ENCODE results near the gene PHLDB2. TPM values are rescaled to one million over a fixed set of nuclear protein-coding genes. Genes with fewer than 3 reads are reported as not detected.

Gene PHLDB2
- total and polyA plus RNA-seq, 2 of the 13 experiments (the other 11 are each of a cell fraction or from before 2014, with no cell fraction given): 8.4 to 23.6 TPM

DNA sequence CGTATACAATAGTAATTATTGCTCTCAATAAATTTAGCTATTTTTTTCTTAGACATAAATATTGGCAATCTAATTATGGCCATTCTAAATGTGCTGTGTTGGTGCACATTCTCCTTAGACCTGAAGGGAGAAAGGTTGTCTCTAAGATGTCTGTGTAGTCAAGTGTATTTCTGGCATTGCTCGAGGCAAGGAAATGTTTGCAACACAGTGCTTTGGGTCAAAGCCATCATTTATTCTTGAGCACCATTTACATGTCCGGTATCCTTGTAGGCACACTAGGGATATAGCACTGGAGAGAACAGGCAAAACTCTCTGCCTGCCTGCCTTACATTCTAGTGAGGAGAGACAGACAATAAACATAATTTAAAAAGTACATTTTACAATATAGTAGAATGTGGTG is 2.6 kb upstream of the PHLDB2 start (continued):
- TF ChIP-seq, protein P1, sequence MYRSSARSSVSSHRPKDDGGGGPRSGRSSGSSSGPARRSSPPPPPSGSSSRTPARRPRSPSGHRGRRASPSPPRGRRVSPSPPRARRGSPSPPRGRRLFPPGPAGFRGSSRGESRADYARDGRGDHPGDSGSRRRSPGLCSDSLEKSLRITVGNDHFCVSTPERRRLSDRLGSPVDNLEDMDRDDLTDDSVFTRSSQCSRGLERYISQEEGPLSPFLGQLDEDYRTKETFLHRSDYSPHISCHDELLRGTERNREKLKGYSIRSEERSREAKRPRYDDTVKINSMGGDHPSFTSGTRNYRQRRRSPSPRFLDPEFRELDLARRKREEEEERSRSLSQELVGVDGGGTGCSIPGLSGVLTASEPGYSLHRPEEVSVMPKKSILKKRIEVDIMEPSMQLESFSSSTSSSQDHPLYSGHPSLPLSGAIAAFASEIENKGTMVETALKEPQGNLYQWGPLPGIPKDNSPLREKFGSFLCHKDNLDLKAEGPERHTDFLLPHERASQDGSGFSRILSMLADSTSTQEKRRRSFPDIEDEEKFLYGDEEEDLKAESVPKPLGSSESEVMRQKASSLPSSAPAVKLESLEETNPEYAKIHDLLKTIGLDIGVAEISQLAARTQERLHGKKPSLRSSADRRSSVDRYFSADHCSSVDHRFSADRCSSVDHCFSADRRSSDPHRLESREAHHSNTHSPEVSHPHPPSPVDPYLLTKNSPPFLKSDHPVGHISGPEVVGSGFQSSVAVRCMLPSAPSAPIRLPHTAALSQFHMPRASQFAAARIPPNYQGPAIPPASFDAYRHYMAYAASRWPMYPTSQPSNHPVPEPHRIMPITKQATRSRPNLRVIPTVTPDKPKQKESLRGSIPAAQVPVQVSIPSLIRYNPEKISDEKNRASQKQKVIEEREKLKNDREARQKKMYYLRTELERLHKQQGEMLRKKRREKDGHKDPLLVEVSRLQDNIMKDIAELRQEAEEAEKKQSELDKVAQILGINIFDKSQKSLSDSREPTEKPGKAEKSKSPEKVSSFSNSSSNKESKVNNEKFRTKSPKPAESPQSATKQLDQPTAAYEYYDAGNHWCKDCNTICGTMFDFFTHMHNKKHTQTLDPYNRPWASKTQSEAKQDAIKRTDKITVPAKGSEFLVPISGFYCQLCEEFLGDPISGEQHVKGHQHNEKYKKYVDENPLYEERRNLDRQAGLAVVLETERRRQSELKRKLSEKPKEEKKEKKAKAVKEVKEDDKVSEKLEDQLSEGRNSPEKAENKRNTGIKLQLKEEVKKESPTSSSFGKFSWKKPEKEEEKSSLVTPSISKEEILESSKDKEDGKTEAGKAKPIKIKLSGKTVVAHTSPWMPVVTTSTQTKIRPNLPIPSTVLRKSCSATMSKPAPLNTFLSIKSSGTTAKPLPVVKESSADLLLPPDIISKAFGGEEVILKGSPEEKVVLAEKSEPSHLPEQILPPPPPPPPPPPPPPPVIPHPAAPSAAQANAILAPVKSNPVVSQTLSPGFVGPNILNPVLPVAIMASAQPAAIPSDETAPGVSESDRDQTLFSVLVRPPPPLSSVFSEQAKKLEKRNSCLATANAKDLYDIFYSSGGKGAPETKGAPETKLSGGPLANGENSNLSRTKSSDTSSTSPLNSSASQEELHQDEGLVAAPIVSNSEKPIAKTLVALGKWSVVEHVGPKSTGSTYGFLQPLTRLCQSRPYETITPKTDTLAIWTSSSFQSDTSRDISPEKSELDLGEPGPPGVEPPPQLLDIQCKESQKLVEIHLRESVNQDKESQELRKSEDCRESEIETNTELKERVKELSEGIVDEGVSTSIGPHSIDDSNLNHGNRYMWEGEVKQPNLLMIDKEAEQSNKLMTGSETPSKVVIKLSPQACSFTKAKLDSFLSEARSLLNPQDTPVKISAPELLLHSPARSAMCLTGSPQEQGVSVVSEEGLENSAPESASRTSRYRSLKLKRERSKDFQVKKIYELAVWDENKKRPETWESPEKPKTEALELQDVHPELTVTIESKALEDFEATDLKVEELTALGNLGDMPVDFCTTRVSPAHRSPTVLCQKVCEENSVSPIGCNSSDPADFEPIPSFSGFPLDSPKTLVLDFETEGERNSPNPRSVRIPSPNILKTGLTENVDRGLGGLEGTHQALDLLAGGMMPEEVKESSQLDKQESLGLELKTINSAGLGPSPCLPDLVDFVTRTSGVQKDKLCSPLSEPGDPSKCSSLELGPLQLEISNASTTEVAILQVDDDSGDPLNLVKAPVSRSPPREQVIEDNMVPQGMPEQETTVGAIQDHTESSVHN (CRISPR knock-in tag; IDR thresholded peaks at IDR 0.05): no peak
- TF ChIP-seq ZNF138 (CRISPR knock-in tag; IDR thresholded peaks at IDR 0.05; ENCODE audit: low read depth) (no peak), SETDB1 (CRISPR knock-in tag; IDR thresholded peaks at IDR 0.05; ENCODE audit: borderline replicate concordance) (no peak)

DNA sequence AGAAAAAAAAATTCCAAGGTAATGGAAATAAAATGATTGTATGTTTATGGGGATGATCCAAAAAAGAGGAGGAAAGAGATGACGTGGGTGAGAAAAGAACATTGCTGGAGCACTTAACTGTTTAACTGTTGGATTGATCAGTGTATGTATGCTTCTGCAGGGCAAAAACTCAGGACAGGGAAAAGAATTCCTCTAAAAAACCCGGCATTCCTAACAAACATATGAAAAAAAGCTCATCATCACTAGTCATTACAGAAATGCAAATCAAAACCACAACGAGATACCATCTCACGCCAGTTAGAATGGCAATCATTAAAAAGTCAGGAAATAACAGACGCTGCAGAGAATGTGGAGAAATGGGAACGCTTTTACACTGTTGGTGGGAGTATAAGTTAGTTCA is 1.6 kb upstream of the PHLDB2 start:
- no peaks in the 10 kb centered on the region for H3K9me3 ChIP-seq (ENCODE audit: low read length)
- H3K4me3 ChIP-seq (replicated peaks in 1 of 3; ENCODE audit: insufficient read depth in 1 of 3, low read depth in 2 of 3, low read length in 3 of 3): no peak overlapping the region
- H3K4me2 ChIP-seq (ENCODE audit: low read depth, low read length): no peak overlapping the region
- no peak overlapping the region for H3K27ac ChIP-seq (ENCODE audit: extremely low read length, insufficient read depth, low read length)
- no peak overlapping the region for H2AFZ ChIP-seq (ENCODE audit: low read length)
- 81% methylated on average over 6 of the region's 6 CpGs for WGBS (ENCODE audit: low lambda C conversion rate)
- FAIRE-seq (no peak), DNase-seq (ENCODE audit: low spot score) (no peak), ATAC-seq (no peak)
- no peaks in the 10 kb centered on the region for H4K20me1 ChIP-seq (ENCODE audit: insufficient read depth, low read length)
- peaks cover 3% of the 10 kb centered on the region for H3K79me2 ChIP-seq (ENCODE audit: insufficient read depth, low read length)
- peaks cover 23% of the 10 kb centered on the region for H3K4me1 ChIP-seq (ENCODE audit: insufficient read depth, low read length)
- H3K36me3 ChIP-seq (replicated peaks in 1 of 2; ENCODE audit: control insufficient read depth in 1 of 2, insufficient read depth in 2 of 2, low read length in 2 of 2): no peaks in the 10 kb centered on the region; a peak in 1 of 5 replicates
- no peak overlapping the region for H3K9ac ChIP-seq (ENCODE audit: insufficient read depth, low read depth, low read length)
- no peaks in the 10 kb centered on the region; a peak in 1 of 5 replicates for H3K27me3 ChIP-seq (ENCODE audit: control insufficient read depth in 1 of 2, insufficient read depth in 2 of 2, low read length in 2 of 2)
- intact Hi-C loops (cut with micrococcal nuclease; ENCODE audit: unreplicated experiment): no loop called here
- POLR2A ChIA-PET: no interaction called here
- CTCF ChIA-PET (ENCODE audit: low intra/inter-chr PET ratio, low total read pairs): no interaction called here
- no TSS peak for BruUV-seq (replicated peaks)
- in situ Hi-C loops (cut with HindIII; ENCODE audit: extremely low pct_ligation_motif_present, low pct_unique_long_range_greater_than_20kb): no loop called here
- TF ChIP-seq, protein P2, sequence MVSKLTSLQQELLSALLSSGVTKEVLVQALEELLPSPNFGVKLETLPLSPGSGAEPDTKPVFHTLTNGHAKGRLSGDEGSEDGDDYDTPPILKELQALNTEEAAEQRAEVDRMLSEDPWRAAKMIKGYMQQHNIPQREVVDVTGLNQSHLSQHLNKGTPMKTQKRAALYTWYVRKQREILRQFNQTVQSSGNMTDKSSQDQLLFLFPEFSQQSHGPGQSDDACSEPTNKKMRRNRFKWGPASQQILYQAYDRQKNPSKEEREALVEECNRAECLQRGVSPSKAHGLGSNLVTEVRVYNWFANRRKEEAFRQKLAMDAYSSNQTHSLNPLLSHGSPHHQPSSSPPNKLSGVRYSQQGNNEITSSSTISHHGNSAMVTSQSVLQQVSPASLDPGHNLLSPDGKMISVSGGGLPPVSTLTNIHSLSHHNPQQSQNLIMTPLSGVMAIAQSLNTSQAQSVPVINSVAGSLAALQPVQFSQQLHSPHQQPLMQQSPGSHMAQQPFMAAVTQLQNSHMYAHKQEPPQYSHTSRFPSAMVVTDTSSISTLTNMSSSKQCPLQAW (CRISPR knock-in tag; IDR thresholded peaks at IDR 0.05): no peak
- no peak for TF ChIP-seq ZNF7 (CRISPR knock-in tag; IDR thresholded peaks at IDR 0.05)
- TF ChIP-seq NR2F1 (CRISPR knock-in tag; IDR thresholded peaks at IDR 0.05): no peak
- TF ChIP-seq, protein P3, sequence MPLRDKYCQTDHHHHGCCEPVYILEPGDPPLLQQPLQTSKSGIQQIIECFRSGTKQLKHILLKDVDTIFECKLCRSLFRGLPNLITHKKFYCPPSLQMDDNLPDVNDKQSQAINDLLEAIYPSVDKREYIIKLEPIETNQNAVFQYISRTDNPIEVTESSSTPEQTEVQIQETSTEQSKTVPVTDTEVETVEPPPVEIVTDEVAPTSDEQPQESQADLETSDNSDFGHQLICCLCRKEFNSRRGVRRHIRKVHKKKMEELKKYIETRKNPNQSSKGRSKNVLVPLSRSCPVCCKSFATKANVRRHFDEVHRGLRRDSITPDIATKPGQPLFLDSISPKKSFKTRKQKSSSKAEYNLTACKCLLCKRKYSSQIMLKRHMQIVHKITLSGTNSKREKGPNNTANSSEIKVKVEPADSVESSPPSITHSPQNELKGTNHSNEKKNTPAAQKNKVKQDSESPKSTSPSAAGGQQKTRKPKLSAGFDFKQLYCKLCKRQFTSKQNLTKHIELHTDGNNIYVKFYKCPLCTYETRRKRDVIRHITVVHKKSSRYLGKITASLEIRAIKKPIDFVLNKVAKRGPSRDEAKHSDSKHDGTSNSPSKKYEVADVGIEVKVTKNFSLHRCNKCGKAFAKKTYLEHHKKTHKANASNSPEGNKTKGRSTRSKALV (CRISPR knock-in tag; IDR thresholded peaks at IDR 0.05): no peak
